Osteoblast (primary cell): Measurements from ENCODE around the gene GAPVD1. TPM values are rescaled to one million over a fixed set of nuclear protein-coding genes. Genes with fewer than 3 reads are reported as not detected.

Experiments used
- DNase-seq: peaks from one replicate; pipeline ENCODE4 v3.0.0; 2011; ENCODE audit warnings: low spot score, mixed read lengths; ENCODE audit not compliant: insufficient read length; ENCODE audit errors: missing footprints
- H2AFZ ChIP-seq: 2 replicates; pipeline ENCODE4 v1.6.0; 2011; ENCODE audit warnings: mild to moderate bottlenecking, low read length
- H3K27ac ChIP-seq: 2 replicates; pipeline ENCODE4 v1.5.1; 2011; ENCODE audit warnings: mild to moderate bottlenecking, low read depth, low read length, moderate library complexity
- H3K27me3 ChIP-seq: 2 replicates; pipeline ENCODE4 v1.6.0; 2012; ENCODE audit warnings: mild to moderate bottlenecking, control low read depth, inconsistent platforms, low read length, moderate library complexity; ENCODE audit not compliant: insufficient read depth
- H3K36me3 ChIP-seq: 2 replicates; pipeline ENCODE4 v1.5.1; 2011; ENCODE audit warnings: mild to moderate bottlenecking, low read length, control low read depth, moderate library complexity; ENCODE audit not compliant: insufficient read depth
- H3K4me1 ChIP-seq: 2 replicates; pipeline ENCODE4 v1.5.1; 2011; ENCODE audit warnings: mild to moderate bottlenecking, low read length, control low read depth, moderate library complexity; ENCODE audit not compliant: insufficient read depth
- H3K4me2 ChIP-seq: 2 replicates; pipeline ENCODE4 v1.6.0; 2011; ENCODE audit warnings: mild to moderate bottlenecking, low read length; ENCODE audit not compliant: insufficient read depth
- H3K4me3 ChIP-seq: fragments of 200-600 bp; sonication (generic); 3 replicates; pipeline ENCODE4 v1.5.1; 2012; ENCODE audit warnings: mild to moderate bottlenecking, low read length, inconsistent platforms; ENCODE audit not compliant: insufficient read depth
- H3K79me2 ChIP-seq: 2 replicates; pipeline ENCODE4 v1.6.0; 2012; ENCODE audit warnings: mild to moderate bottlenecking, low read length, control low read depth, inconsistent platforms; ENCODE audit not compliant: insufficient read depth
- H3K9me3 ChIP-seq: 2 replicates; pipeline ENCODE4 v1.5.1; 2011; ENCODE audit warnings: low read depth, low read length, control low read depth
- H4K20me1 ChIP-seq: 2 replicates; pipeline ENCODE4 v1.6.0; 2012; ENCODE audit warnings: mild to moderate bottlenecking, low read length, control low read depth; ENCODE audit not compliant: insufficient read depth
- CTCF ChIP-seq: IDR thresholded peaks from 2 replicates; pipeline ENCODE4 v1.5.1; 2011; ENCODE audit warnings: mild to moderate bottlenecking, low read depth, low read length, moderate library complexity; ENCODE audit errors: extremely low read depth
- total RNA-seq: library from RNA; depleted of rRNA; stranded (reverse); fragments of >200 nt; gene quantifications from 2 replicates; pipeline ENCODE4 v1.2.3, GENCODE V29; 2012

Gene GAPVD1
- total RNA-seq, 1 donor: 80.3 TPM

- Histone ChIP-seq H2AFZ (peak overlapping the region; percentile 35), H3K79me2 (no peaks in the 10 kb centered on the region), H3K4me3 (peak overlapping the region; percentile 66)
Measured at GRCh38 chr9:125374443-125375309, 113.0 kb downstream of the GAPVD1 start.

GRCh38 chr9:125375820-125376219 lies 114.2 kb downstream of the GAPVD1 start:
- H3K27ac ChIP-seq: no peak overlapping the region
- no peaks in the 10 kb centered on the region for H4K20me1 ChIP-seq
- H3K9me3 ChIP-seq: no peaks in the 10 kb centered on the region
- H3K27me3 ChIP-seq: peaks cover 25% of the 10 kb centered on the region
- no peaks in the 10 kb centered on the region for H3K79me2 ChIP-seq
- no peak overlapping the region for H2AFZ ChIP-seq
- peaks cover 4% of the 10 kb centered on the region for H3K4me1 ChIP-seq
- no peak for DNase-seq
- no peak overlapping the region for H3K4me2 ChIP-seq
- H3K4me3 ChIP-seq: no peak overlapping the region
- no peak for TF ChIP-seq CTCF
- no peaks in the 10 kb centered on the region for H3K36me3 ChIP-seq

More at GRCh38 chr9:125374443-125375309, 113.0 kb downstream of the GAPVD1 start:
- peaks cover 4% of the 10 kb centered on the region for H3K4me1 ChIP-seq
- H3K36me3 ChIP-seq: no peaks in the 10 kb centered on the region
- H4K20me1 ChIP-seq: no peaks in the 10 kb centered on the region
- H3K4me2 ChIP-seq: peak overlapping the region; percentile 89
- DNase-seq: peak; percentile 96
- peak; percentile 78 for TF ChIP-seq CTCF
- no peak overlapping the region for H3K27ac ChIP-seq
- H3K9me3 ChIP-seq: no peaks in the 10 kb centered on the region
- peaks cover 25% of the 10 kb centered on the region for H3K27me3 ChIP-seq

GRCh38 chr9:125376261-125377226 lies 114.9 kb downstream of the GAPVD1 start:
- no peaks in the 10 kb centered on the region for H3K79me2 ChIP-seq
- no peak overlapping the region for H3K27ac ChIP-seq
- H4K20me1 ChIP-seq: no peaks in the 10 kb centered on the region
- no peaks in the 10 kb centered on the region for H3K36me3 ChIP-seq
- no peak overlapping the region for H2AFZ ChIP-seq
- peaks cover 4% of the 10 kb centered on the region for H3K4me1 ChIP-seq
- H3K4me3 ChIP-seq: no peak overlapping the region
- TF ChIP-seq CTCF: no peak
- peaks cover 25% of the 10 kb centered on the region for H3K27me3 ChIP-seq
- H3K9me3 ChIP-seq: no peaks in the 10 kb centered on the region
- no peak overlapping the region for H3K4me2 ChIP-seq
- DNase-seq: no peak
